AML-193 (cell line): ENCODE measurements around the gene FSIP1.

ENCODE experiments used
- DNase-seq, 2 experiments: peaks; one replicate each; lab custom pipeline; 2025; lab: John Stamatoyannopoulos, UW

FSIP1 gene

DNA sequence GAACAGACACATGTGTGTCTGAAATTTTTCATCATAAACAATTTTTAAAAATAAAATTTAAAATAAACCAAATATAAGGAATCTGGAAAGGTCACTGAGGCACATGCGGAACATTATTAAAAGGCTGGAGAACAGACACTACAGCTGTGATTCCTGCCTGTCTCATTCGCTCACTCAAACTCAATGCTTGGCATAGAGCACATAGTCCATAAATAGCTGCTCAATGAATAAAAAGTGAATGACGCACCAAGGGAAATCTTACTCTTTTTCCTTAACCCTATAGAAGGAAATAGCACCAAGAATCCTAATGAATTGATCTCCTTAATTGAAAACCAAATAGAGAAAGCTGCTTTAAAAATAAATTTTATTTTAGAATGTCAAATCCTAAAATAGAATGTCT is 98.4 kb downstream of the FSIP1 start:
- no peak for DNase-seq

DNA sequence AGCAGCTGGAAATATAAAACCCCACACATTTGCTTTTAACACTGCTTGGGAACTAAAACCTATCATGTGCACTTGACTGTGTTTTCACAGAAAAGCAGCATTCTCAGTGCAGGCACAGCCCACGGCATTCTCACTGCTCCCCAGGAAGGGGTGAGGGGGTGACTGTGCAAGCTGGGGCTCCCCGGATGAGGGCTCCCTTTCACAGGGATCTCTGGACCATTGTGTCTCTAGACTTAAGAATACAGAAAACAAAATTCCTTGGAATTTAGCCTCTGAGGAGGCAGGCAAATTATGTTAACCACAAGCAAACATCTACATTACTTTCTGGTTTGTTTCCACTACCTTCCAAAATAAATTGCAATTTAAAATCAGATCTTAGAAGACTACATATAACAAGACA is 100.3 kb downstream of the FSIP1 start:
- DNase-seq = no peak

DNA sequence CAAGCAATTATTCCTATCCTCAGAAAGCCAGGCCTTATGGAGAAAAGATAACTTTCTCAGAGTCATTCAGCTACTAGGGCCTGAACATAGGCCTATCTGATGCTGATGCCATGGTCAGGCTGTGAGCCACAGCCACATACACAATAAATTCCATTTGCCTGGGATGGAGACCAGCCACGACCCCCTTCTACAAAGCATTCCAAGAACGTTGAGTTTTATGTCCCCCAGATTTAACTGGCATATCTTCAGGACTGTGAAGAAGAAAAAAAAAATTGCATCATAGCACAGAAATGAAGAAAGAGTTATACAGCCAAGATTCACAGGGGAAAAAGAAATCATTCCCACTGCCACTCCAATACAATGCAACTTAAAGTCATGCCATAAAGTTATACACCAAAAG is 101.8 kb downstream of the FSIP1 start:
- DNase-seq = no peak

DNA sequence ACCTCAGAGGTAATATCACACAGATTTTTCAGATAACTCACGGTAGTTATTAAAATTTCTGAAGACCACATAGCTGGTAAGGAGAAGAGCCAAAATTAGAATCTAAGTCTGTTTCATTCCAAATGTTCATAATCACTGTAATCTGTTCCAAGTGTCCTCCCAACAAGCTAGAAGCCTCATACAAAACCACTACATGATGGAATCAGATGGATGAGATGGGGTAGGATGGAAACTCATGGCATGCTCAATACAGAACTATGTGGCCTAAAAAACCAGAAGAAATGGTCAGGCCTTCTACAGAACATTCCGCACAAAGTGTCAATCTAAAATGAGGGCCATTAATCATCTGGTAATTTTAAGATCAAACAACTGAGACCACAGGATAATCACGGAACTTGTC is 110.0 kb downstream of the FSIP1 start:
- DNase-seq = no peak

DNA sequence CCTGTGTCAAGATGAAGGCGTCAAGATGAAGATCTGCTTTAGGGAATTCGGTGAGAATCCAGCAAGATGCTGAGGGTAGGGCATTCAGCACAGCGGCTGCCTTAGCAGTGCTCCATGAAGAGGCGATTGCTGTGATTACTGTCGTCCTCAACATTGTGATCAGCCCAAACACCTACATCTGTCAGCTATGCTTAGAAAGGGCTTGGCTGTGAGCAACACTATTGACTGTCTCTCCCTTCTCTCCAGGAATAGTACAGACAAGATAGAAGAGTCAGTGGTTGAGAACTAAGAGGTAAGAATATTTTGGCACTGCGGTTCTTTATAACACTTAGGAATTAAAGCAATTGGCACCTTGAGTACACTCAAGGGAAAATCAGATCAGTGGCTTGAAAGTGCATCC is 110.5 kb downstream of the FSIP1 start:
- DNase-seq = no peak

DNA sequence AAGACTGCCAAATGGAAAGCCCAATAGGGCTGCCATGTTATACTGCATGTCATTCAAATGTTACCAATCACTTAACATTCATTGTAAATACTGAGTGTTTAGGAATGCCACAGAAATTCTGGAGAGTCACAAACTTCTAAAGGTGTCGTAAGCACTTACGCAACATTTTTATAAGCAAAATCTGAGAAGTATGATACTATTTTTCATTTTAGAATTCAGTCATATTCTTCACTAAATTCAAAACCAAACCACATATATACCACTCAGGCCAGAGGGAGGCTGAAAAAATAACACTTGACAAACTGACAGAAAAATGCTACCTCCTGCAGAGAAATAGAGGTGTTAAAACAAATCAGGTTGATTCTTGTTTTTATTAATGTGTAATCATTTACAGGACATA is 112.0 kb downstream of the FSIP1 start:
- DNase-seq = no peak

DNA sequence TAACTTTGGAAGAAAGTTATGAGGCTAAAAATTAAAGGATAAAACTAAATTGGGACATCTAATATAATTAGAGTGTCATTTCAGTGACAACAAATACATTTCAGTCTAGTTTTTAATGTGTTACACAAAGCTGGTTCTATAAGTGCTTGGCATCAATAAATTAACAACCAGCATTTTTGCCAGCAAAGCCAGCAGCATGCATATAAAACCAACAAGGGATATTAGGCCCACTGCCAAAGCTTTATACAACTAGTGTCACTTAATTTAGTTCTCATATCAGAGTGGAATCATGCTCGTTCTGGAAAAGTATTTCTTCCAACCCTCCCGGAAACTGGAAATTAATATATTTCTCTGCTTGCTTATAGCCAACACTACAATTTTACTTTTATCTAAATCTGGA is 113.0 kb downstream of the FSIP1 start:
- no peak for DNase-seq

DNA sequence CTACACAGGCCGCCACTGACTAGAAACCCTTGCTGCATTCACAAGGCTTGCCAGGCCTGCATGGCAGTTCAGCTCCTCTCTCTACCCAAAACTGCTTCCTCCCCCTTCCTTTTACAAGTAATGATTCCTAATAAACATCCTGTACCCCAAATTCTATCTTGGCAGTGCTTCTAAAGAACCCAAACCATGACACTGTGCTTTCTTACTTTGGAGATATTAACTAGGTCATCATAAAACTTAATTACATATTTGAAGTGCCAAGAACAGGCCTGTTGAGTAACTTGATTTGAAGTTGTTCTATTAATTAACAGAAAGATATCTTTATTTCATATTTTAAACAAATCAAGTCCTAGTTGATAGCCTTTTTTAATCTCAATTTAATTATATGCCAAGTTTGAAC is 113.4 kb downstream of the FSIP1 start:
- DNase-seq = no peak

DNA sequence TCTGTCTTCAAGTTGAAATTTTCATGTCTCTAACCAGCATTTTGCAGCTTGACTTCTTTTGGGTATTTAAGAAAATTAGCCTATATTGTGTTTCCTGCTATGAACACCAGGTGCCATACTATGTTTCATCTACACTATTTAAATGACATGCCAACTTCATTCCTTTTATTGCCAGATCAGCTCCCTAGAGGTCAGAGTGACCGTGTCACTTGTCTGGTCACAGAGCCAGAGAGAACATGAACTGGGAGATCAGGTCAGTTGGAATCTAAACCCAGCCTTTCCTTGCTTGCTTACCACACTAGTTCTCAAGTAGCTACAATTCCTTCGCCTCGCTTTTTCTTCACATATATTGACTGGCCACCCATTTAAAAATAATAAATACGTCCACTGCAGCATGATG is 114.2 kb downstream of the FSIP1 start:
- no peak for DNase-seq

DNA sequence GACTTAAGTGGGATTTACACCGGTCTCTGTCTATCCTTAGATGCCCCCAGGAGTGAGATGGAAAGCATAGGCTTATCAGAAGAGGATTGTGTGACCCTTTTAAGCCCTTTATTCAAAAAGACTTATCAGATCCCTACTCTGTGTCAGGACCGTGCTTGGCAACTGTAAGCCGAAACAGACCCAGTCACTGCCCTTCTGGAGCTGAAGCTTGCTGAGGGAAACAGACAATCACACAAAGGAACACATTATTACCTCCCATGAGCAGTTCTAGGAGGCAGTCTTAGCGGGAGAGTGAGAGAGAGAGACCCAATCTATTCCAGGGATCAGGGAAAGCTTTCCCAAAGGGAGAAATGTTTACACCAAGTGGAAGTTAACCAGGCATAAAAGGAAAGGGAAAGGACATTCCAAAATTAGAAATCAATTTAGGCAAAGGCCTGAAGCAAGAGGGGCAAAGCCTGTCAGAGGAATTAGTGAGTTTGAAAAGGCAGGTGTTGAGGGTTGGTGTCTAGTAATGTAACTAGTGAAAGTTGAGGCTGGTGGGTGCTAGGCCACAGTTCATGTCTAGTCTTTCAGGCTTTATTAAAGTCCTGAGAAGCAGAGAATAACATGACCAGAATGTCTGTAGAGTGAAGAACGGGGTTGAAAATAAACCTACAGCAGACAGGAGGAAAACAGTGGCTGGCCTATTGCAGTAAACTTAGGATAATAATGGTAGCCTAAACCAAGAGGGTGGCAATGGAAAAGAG is 115.1 kb downstream of the FSIP1 start:
- DNase-seq = no peak

DNA sequence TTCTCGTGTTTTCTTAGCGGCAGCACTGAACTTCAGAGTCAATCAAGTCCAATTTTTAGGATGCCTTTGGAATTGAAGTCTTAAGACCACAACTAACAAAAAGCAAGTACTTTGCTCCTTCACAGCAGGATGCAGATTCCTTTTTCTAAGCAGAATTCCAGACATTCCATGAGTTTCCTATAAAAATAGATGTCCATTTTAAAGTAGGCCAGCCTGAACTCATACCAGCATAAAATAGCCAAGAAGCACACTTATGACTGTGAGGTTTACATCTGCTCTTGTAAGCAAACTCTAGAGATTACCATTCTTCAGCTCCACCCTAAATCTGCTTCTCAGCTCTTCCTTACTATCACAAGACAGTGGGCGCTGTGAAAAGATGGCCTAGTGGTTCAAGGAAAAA is 116.0 kb downstream of the FSIP1 start:
- no peak for DNase-seq

DNA sequence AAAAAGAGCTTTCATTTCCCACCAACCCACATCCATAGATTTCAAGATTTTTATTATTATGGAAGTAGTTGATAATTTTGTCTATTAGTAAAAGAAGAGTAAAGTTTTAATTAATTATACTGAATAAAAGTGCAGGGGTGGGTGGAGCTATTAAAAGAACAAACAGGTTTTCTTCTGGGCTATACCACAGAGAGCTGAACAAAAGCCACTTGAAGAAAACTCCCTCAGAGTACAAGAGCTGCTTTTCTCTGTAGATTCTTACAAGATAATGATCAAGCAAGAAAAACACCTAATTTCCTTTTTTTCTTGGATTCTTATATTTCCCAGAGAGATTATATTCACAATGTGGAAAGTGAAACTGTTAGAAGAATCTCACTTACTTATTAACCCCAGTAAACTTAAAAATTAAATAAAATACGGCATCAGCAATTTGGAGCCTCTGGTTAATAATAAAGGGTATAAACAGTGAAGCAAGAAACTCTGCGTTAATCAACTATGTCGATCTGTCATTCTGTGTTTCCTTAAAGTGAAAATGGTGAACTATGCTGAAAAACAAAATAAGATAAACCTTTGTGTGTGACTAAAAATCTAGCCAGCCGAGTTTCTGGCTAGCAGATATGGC is 116.9 kb downstream of the FSIP1 start:
- no peak for DNase-seq

DNA sequence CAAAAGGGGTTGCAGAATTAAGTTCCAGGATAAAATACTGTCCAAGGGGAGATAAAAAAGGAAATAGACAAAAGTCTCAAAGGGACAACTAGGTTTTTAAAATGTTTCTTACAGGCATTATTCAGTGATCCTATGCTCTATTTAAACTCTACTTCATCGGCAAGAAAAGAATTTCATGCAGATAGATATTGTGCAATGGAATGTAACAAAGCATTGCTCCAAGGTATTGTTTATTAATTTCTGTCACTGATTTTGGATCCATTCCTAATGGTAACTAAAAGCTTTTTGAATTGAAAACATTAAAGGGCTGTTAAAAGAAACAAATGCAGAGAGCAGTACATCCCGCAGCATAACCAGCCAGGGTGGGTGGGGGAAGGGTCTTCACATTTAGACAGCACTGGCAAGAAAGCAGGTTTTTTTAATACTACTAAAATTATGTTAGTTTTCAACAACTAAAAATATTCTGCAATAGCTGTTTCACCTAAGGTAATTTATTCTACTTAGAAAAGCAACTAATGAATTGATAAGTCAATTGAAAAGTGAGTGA is 118.9 kb downstream of the FSIP1 start:
- DNase-seq = no peak

DNA sequence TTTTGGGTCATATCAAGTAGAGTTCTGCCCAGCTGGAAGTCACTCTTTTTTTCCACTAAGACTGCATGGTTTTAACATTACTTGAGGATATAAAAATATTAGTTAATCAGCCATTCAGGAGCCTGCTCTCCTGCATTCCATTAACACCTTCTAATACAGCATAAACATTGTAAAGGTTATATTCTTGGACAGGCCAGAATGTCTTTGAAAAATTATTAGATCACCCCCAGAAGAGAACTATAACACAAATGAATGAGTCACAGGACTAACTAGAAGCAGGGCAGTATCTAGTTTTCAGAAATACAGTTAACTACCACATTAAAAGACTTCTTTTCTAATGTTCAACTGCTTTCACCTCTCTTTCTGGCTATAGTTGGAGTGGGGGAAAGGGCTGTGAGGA is 120.9 kb downstream of the FSIP1 start:
- DNase-seq = no peak

DNA sequence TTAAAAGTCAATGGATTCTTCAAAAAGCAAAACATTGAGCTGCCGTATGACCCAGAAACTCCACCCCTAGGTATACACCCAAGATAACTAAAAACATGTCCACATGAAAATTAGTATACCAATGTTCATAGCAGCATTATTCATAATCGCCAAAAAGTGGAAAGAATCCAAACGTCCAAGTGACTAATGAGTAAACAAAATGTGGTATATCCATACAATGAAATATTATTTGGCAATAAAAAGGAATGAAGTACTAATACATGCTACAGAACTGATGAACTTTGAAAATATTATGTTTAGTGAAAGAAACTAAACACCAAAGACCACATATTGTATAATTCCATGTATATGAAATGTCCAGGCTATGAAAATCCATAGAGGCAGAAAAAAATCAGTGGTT is 123.9 kb downstream of the FSIP1 start:
- no peak for DNase-seq

DNA sequence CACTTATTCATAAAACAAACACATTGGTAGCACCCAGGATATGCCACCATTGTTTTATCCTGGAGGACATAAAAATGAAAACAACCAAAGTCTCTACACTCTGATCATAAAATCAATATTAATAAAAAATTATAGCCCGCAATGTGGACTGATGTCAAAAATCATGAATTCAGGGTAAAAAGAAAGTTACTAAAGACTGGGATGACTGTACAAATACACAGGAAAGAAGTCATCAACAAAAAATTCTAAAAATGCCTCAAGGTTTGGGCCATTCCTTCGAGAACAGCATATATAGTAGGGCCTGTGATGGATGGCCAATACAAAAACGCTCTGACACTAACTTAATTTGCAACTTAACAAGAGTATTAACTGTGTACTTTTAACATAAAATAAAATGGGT is 125.0 kb downstream of the FSIP1 start:
- no peak for DNase-seq

DNA sequence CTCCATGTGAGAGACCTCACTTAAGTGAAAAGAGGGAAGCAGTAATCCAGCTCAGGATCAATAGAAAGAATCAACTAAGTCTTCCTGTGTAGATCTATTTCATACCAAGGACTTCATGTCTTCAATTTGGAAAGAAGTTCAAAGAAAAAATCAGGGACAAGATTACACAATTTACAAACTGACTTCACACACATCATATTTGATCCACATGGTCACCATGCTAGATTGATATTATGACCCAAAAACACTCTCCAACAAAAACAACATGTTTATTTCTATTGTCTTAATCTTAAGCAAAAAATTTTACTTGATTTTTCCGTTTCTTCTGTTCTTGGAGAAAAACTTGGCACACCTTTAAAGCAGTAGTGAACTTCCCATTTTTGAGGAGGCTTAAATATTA is 125.5 kb downstream of the FSIP1 start:
- no peak for DNase-seq

DNA sequence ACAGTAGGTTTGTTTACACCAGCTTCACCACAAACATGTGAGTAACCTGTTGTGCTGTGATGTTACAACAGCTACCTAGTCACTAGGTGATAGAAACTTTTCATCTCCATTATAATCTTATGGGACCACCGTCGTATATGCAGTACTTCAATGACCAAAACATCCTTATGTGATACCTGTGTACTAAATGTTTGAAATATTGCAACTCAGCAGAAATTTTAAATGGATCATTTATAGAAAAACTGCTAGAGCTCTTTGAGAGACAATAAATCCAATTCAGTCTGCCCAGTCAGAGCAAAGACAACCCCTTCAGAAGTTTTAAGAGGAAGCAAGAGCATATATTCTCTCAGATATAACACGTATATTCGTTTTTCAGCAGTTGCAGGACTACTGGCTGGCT is 128.3 kb downstream of the FSIP1 start:
- no peak for DNase-seq

DNA sequence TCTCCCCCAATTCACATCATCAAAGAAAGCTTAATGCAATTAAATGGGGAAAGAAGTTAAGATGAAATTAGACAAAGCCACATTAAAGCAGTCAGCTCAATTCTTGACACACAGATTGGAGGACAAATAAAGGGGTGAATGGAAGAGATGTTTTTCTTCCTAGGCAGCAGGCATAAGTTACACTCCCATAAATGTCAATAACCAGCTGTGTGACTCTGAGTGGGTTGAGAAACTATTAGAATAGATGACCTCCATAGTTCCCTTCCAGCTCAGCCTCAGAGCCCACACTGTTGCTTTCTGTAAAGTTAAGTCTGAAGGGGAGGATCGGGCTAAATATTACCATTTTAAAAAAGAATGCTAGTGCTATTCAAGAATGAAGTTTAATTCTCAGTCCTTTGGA is 130.8 kb downstream of the FSIP1 start:
- DNase-seq = no peak

DNA sequence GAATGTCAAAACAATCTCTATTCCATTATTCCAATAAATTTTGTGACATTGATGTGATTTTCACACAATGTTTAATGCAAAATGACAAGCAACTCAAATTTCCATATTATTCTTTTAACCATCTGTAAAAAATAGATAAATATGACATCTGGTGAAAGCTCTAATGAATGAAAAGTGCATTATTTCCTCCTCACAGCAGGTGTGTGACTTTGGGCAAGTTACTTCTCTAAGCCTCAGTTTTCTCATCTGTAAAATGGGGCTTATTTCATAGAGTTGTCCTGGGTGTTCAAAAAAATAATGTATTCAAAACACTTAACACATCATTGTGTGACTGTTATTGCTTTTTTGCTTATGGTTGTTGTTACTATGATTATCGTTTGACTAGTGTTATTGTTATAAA is 131.3 kb downstream of the FSIP1 start:
- DNase-seq = no peak

DNA sequence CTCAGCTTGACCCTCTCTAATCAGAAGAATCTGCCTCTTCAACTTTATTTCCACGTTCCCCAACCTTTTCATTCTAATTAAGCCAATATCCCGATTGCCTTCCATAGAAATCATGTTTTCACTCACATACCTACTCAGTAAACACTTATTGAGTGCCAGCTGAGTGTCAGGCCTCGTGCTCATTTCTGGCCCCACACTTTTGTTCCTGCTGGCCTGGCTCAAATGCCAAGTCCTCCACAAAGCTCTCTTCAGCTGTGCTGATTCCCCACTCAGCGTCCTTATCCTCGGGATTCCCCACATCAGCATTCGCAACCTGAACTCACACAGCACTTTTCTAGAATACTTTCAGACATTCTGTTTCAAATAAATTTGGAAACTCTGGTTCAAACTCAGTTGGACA is 132.9 kb downstream of the FSIP1 start:
- no peak for DNase-seq

DNA sequence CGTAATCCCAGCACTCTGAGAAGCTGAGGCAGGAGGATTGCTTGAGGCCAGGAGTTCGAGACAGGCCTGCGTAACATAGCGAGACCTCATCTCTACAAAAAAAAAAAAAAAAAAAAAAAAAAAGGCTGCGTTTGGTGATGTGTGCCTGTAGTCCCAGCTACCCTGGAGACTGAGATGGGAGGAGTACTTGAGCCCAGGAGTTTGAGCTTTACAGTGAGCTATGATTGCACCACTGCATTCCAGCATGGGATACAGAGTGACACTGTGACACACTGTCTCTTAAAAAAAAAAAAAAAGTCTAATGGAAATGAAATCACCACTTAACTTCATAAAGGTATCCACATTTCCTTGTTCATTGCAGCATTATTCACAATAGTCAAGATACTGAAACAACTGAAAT is 136.2 kb downstream of the FSIP1 start:
- DNase-seq = no peak

DNA sequence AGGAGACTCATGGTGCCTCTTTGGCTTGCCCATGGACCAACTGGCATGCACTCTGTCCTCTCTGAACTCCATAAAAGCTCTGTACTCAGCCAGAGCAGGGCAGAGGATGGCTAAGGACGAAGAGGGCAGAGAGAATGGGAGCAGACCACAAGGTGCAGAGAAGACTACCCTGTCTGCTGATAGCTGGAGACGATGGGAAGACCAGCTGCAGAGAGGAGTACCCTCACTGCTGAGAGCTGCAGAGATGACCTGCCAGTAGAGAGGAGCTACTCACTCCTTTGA is 136.7 kb downstream of the FSIP1 start:
- no peak for DNase-seq
